Vagina (tissue), 2 donors: Measurements from ENCODE around the gene DAPP1.

Experiments
- POLR2A ChIP-seq, 2 donors: fragments of 450-650 bp; IDR thresholded peaks; one replicate each; pipeline ENCODE4 v1.6.1; 2017; ENCODE audit warnings: antibody characterized with exemption in 2 of 2, mild to moderate bottlenecking in 2 of 2, moderate library complexity in 2 of 2
- POLR2AphosphoS5 ChIP-seq, 2 donors: sonication (generic); formaldehyde crosslinking; IDR thresholded peaks; one replicate each; pipeline ENCODE4 v1.9.0; 2017; ENCODE audit warnings: antibody characterized with exemption in 2 of 2, mild to moderate bottlenecking in 2 of 2, low read depth in 1 of 2; ENCODE audit not compliant: insufficient read depth in 1 of 2
- TF ChIP-seq, protein P1 (sequence below), 3 experiments: fragments of 450-650 bp in 2 of 3; fragments of 200-600 bp in 1 of 3; sonication (generic) in 1 of 3; IDR thresholded peaks; one replicate each; pipeline ENCODE4 v1.5.1; 2017 to 2019; ENCODE audit warnings: antibody characterized with exemption in 3 of 3, mild to moderate bottlenecking in 2 of 3, moderate library complexity in 2 of 3

- TF ChIP-seq POLR2AphosphoS5 (IDR thresholded peaks at IDR 0.05; ENCODE audit: insufficient read depth in 1 of 2, low read depth in 1 of 2) (no peak), POLR2A (IDR thresholded peaks at IDR 0.05) (no peak)
- TF ChIP-seq, protein P1, sequence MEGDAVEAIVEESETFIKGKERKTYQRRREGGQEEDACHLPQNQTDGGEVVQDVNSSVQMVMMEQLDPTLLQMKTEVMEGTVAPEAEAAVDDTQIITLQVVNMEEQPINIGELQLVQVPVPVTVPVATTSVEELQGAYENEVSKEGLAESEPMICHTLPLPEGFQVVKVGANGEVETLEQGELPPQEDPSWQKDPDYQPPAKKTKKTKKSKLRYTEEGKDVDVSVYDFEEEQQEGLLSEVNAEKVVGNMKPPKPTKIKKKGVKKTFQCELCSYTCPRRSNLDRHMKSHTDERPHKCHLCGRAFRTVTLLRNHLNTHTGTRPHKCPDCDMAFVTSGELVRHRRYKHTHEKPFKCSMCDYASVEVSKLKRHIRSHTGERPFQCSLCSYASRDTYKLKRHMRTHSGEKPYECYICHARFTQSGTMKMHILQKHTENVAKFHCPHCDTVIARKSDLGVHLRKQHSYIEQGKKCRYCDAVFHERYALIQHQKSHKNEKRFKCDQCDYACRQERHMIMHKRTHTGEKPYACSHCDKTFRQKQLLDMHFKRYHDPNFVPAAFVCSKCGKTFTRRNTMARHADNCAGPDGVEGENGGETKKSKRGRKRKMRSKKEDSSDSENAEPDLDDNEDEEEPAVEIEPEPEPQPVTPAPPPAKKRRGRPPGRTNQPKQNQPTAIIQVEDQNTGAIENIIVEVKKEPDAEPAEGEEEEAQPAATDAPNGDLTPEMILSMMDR (IDR thresholded peaks at IDR 0.05), result no peak
These were observed 32.7 kb upstream of the DAPP1 start for GRCh38 chr4:99783940-99784339.
